Measurements from ENCODE around the gene OTP.
A peak's percentile ranks its signal among the peaks of the same experiment; 100 is the strongest.

The OTP gene

GRCh38 chr5:77644371-77645157 is 6.1 kb upstream of the OTP start:
- no peaks in the 10 kb centered on the region for H3K36me3 ChIP-seq (replicated peaks; ENCODE audit: low read depth, low read length)
- H3K27me3 ChIP-seq (ENCODE audit: low read depth, low read length), result peaks cover 5% of the 10 kb centered on the region
- H3K9me3 ChIP-seq (ENCODE audit: insufficient read depth, low read length), result no peaks in the 10 kb centered on the region
- peak overlapping the region; percentile 92 for H3K4me2 ChIP-seq (ENCODE audit: low read length)
- peak overlapping the region; percentile 59 for H3K9ac ChIP-seq (ENCODE audit: low read length)
- H3K4me1 ChIP-seq (ENCODE audit: low read length), result no peaks in the 10 kb centered on the region
- H2AFZ ChIP-seq (ENCODE audit: low read depth, low read length), result peak overlapping the region; percentile 93
- no peak for TF ChIP-seq EZH2phosphoT487 (IDR thresholded peaks at IDR 0.05; ENCODE audit: low read depth)
- no peak for TF ChIP-seq CTCF (IDR thresholded peaks at IDR 0.05; ENCODE audit: low read depth, low read length)
- no peaks in the 10 kb centered on the region for H4K20me1 ChIP-seq (ENCODE audit: insufficient read depth, low read length)
- peak overlapping the region; percentile 95 for H3K4me3 ChIP-seq (ENCODE audit: low read length)
- H3K27ac ChIP-seq (ENCODE audit: low read length), result no peak overlapping the region
- H3K79me2 ChIP-seq (ENCODE audit: low read length), result no peaks in the 10 kb centered on the region

GRCh38 chr5:77643654-77644370 is 5.3 kb upstream of the OTP start:
- Histone ChIP-seq H3K4me2 (ENCODE audit: low read length) (no peak overlapping the region), H3K4me1 (ENCODE audit: low read length) (no peaks in the 10 kb centered on the region), H3K9me3 (ENCODE audit: insufficient read depth, low read length) (no peaks in the 10 kb centered on the region), H3K79me2 (ENCODE audit: low read length) (no peaks in the 10 kb centered on the region), H2AFZ (ENCODE audit: low read depth, low read length) (no peak overlapping the region), H3K4me3 (ENCODE audit: low read length) (no peak overlapping the region), H3K9ac (ENCODE audit: low read length) (no peak overlapping the region), H3K27me3 (ENCODE audit: low read depth, low read length) (peaks cover 5% of the 10 kb centered on the region), H4K20me1 (ENCODE audit: insufficient read depth, low read length) (no peaks in the 10 kb centered on the region), H3K27ac (ENCODE audit: low read length) (no peak overlapping the region), H3K36me3 (replicated peaks; ENCODE audit: low read depth, low read length) (no peaks in the 10 kb centered on the region)
- TF ChIP-seq EZH2phosphoT487 (IDR thresholded peaks at IDR 0.05; ENCODE audit: low read depth) (no peak), CTCF (IDR thresholded peaks at IDR 0.05; ENCODE audit: low read depth, low read length) (no peak)

DNA sequence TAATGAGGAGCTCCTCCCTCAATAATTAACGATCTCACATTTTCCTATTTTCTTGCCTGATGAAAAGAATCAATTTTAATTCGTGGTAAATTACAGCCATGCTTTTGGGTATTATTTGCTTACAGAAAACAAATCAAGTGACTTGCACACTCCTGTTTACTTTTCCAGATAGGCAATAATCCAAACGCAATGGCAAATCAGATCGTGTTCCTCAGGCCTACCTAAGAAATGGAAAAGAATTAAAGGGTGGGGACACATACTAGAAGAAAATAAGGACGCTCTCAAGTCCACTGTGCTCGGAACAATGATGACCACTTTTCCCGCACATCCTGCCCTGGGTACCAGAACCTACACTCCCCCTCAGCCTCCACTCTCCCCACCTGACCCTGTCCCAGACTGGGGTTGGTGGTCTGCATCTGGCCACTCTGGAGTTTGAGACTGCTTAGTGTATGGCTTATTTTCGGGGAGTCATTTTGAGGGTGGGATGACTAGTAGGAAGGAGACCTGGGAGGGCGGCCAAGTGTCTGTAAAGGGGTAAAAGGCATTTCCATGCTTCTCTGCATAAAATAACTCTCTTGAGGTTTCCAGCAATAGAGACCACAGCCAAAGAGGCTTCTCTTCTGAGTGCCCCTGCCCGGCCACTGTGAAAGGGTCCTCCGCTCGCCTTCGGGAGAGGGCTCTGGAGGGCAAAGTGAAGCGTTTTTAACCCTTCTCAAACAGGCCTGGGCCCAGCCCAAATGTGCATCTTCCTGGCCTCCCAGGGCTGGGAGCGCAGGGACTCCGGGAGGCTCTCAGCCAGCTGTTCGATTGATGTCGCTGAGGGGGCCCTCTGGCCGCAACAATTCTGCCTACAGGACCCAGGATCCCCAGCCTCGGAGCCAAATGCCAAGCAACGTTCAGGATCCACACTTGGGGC is 4.5 kb upstream of the OTP start:
- H3K9me3 ChIP-seq (ENCODE audit: insufficient read depth, low read length), result no peaks in the 10 kb centered on the region
- no peak overlapping the region for H3K4me3 ChIP-seq (ENCODE audit: low read length)
- H3K4me1 ChIP-seq (ENCODE audit: low read length), result no peaks in the 10 kb centered on the region
- peaks cover 5% of the 10 kb centered on the region for H3K27me3 ChIP-seq (ENCODE audit: low read depth, low read length)
- no peaks in the 10 kb centered on the region for H3K79me2 ChIP-seq (ENCODE audit: low read length)
- H3K27ac ChIP-seq (ENCODE audit: low read length), result no peak overlapping the region
- H3K36me3 ChIP-seq (replicated peaks; ENCODE audit: low read depth, low read length), result no peaks in the 10 kb centered on the region
- H4K20me1 ChIP-seq (ENCODE audit: insufficient read depth, low read length), result no peaks in the 10 kb centered on the region
- no peak for TF ChIP-seq CTCF (IDR thresholded peaks at IDR 0.05; ENCODE audit: low read depth, low read length)
- TF ChIP-seq EZH2phosphoT487 (IDR thresholded peaks at IDR 0.05; ENCODE audit: low read depth), result no peak
- H3K9ac ChIP-seq (ENCODE audit: low read length), result no peak overlapping the region
- no peak overlapping the region for H2AFZ ChIP-seq (ENCODE audit: low read depth, low read length)
- no peak overlapping the region for H3K4me2 ChIP-seq (ENCODE audit: low read length)

Data from OCI-LY3 (cell line).